PFSK-1 (cell line): Measurements from ENCODE around the gene DDX54.

Experiments
- FOXP2 ChIP-seq: optimal IDR thresholded peaks from 2 replicates; pipeline ENCODE3; 2011; ENCODE audit warnings: borderline replicate concordance, control low read depth, inconsistent platforms; ENCODE audit not compliant: insufficient read depth; ENCODE audit errors: extremely low read length, extremely low read depth
- POLR2AphosphoS5 ChIP-seq: IDR thresholded peaks from 2 replicates; pipeline ENCODE4 v1.6.1; 2012; ENCODE audit warnings: low read depth, mild to moderate bottlenecking, control low read depth, low read length, moderate library complexity
- REST ChIP-seq, 2 experiments: IDR thresholded peaks; 2 replicates each; pipeline versions ENCODE4 v1.6.1 to v1.8.0; 2011 to 2012; ENCODE audit warnings: low read depth in 2 of 2, low read length in 2 of 2, control low read depth in 1 of 2, inconsistent platforms in 1 of 2, mild to moderate bottlenecking in 1 of 2, moderate library complexity in 1 of 2; ENCODE audit not compliant: insufficient read depth in 1 of 2
- SIN3A ChIP-seq: IDR thresholded peaks from 2 replicates; pipeline ENCODE4 v1.6.1; 2012; ENCODE audit warnings: mild to moderate bottlenecking, low read length, moderate library complexity, borderline replicate concordance; ENCODE audit not compliant: insufficient read depth
- TAF1 ChIP-seq: IDR thresholded peaks from 2 replicates; pipeline ENCODE4 v1.6.1; 2012; ENCODE audit warnings: low read length, control low read depth, borderline replicate concordance; ENCODE audit not compliant: insufficient read depth

The DDX54 gene

GRCh38 chr12:113172185-113172584, 13.1 kb downstream of the DDX54 start:
- no peak for TF ChIP-seq TAF1
- no peak for TF ChIP-seq POLR2AphosphoS5
- no peak for TF ChIP-seq FOXP2
- no peak for TF ChIP-seq REST (IDR thresholded peaks at IDR 0.05; ENCODE audit: insufficient read depth in 1 of 2, low read depth in 2 of 2, low read length in 2 of 2)
- no peak for TF ChIP-seq SIN3A

DNA sequence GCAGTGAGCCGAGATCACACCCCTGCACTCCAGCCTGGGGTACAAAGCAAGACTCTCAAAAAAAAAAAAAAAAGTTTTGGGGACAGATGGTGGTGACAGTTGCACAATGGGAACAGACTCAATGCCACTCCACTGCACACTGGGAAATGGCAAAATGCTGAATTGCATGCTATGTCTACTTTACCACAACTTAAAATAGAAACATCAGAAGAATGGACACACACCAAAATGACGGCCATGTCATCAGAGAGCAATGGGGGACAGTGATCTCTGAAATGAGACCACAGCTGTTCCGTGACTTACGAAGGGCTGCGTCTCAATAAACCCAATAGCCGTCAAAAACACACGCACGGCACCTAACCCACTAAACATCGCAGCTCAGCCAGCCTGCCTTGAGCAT, 13.7 kb downstream of the DDX54 start:
- no peak for TF ChIP-seq POLR2AphosphoS5
- no peak for TF ChIP-seq REST (IDR thresholded peaks at IDR 0.05; ENCODE audit: insufficient read depth in 1 of 2, low read depth in 2 of 2, low read length in 2 of 2)
- TF ChIP-seq SIN3A = no peak
- no peak for TF ChIP-seq FOXP2
- TF ChIP-seq TAF1 = no peak

GRCh38 chr12:113170926-113171325, 14.4 kb downstream of the DDX54 start:
- TF ChIP-seq POLR2AphosphoS5 = no peak
- no peak for TF ChIP-seq TAF1
- no peak for TF ChIP-seq SIN3A
- no peak for TF ChIP-seq FOXP2
- TF ChIP-seq REST (IDR thresholded peaks at IDR 0.05; ENCODE audit: insufficient read depth in 1 of 2, low read depth in 2 of 2, low read length in 2 of 2) = no peak

DNA sequence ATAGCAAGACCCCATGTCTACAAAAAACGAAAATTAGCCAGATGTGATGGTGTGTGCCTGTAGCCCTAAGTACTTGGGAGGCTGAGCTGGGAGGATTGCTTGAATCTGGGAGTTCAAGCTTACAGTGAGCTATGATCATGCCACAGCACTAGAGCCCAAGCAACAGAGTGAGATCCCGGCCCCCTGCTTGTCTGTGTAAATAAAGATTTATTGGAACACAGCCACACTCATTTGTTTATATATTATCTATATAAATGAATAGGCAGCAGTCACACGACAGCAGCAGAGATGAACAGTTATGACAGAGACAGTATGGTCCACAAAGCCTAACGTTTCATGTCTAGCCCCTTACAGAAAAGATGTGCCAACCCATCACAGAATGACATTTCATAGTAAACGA, 14.8 kb downstream of the DDX54 start:
- TF ChIP-seq SIN3A (no peak), POLR2AphosphoS5 (no peak), FOXP2 (no peak), TAF1 (no peak), REST (IDR thresholded peaks at IDR 0.05; ENCODE audit: insufficient read depth in 1 of 2, low read depth in 2 of 2, low read length in 2 of 2) (no peak)

GRCh38 chr12:113169697-113170096, 15.6 kb downstream of the DDX54 start:
- TF ChIP-seq POLR2AphosphoS5 (no peak), TAF1 (no peak), FOXP2 (no peak), REST (IDR thresholded peaks at IDR 0.05; ENCODE audit: insufficient read depth in 1 of 2, low read depth in 2 of 2, low read length in 2 of 2) (no peak), SIN3A (no peak)
